SK-N-SH treated with all-trans-retinoic acid at 6 μM for 48 hours (cell line): ENCODE data around the gene ASCL2.

Experiments used
- ARNTL ChIP-seq: fragments of 450-650 bp; formaldehyde crosslinking; IDR thresholded peaks from 2 replicates; pipeline ENCODE4 v1.5.0; 2020; ENCODE audit warnings: low read depth, mild to moderate bottlenecking, moderate library complexity, borderline replicate concordance
- BACH2 ChIP-seq: fragments of 250-450 bp; sonication (Bioruptor Pico); IDR thresholded peaks from 2 replicates; pipeline ENCODE4 v1.9.0; 2021; ENCODE audit warnings: mild to moderate bottlenecking, borderline replicate concordance
- CSRNP3 ChIP-seq: fragments of 250-450 bp; sonication (Bioruptor Pico); IDR thresholded peaks from 2 replicates; pipeline ENCODE4 v1.5.1; 2021; ENCODE audit warnings: mild to moderate bottlenecking, moderate library complexity
- ISL1 ChIP-seq: fragments of 250-450 bp; sonication (Bioruptor Pico); IDR thresholded peaks from 2 replicates; pipeline ENCODE4 v2.1.2; 2022; ENCODE audit warnings: mild to moderate bottlenecking, moderate library complexity
- PATZ1 ChIP-seq: fragments of 250-450 bp; sonication (Bioruptor Pico); IDR thresholded peaks from 2 replicates; pipeline ENCODE4 v1.8.0; 2020; ENCODE audit warnings: mild to moderate bottlenecking, moderate library complexity, borderline replicate concordance
- POU6F1 ChIP-seq: fragments of 250-450 bp; sonication (Bioruptor Pico); IDR thresholded peaks from 2 replicates; pipeline ENCODE4 v1.8.0; 2021; ENCODE audit warnings: low read depth, mild to moderate bottlenecking, moderate library complexity, borderline replicate concordance
- RARB ChIP-seq: fragments of 250-450 bp; sonication (Bioruptor Pico); IDR thresholded peaks from 2 replicates; pipeline ENCODE4 v1.8.0; 2021; ENCODE audit warnings: mild to moderate bottlenecking, moderate library complexity
- SNAI2 ChIP-seq: fragments of 250-450 bp; sonication (Bioruptor Pico); IDR thresholded peaks from 2 replicates; pipeline ENCODE4 v1.5.0; 2020; ENCODE audit warnings: mild to moderate bottlenecking, moderate library complexity
- TOX ChIP-seq: fragments of 250-450 bp; sonication (Bioruptor Pico); IDR thresholded peaks from 2 replicates; pipeline ENCODE4 v1.8.0; 2021; ENCODE audit warnings: mild to moderate bottlenecking, moderate library complexity, borderline replicate concordance
- ZC3H10 ChIP-seq: fragments of 250-450 bp; sonication (Bioruptor Pico); IDR thresholded peaks from 2 replicates; pipeline ENCODE4 v1.5.1; 2021; ENCODE audit warnings: mild to moderate bottlenecking, moderate library complexity
- ZFP3 ChIP-seq: fragments of 250-450 bp; sonication (Bioruptor Pico); IDR thresholded peaks from 2 replicates; pipeline ENCODE4 v1.5.0; 2020; ENCODE audit warnings: mild to moderate bottlenecking, moderate library complexity
- ZFP30 ChIP-seq: fragments of 450-650 bp; formaldehyde crosslinking; IDR thresholded peaks from 2 replicates; pipeline ENCODE4 v1.5.0; 2022; ENCODE audit warnings: mild to moderate bottlenecking, moderate library complexity
- ZNF70 ChIP-seq: fragments of 450-650 bp; formaldehyde crosslinking; IDR thresholded peaks from 2 replicates; pipeline ENCODE4 v1.5.0; 2020; ENCODE audit warnings: mild to moderate bottlenecking, moderate library complexity

GRCh38 chr11:2248242-2248641 is 22.1 kb downstream of the ASCL2 start:
- TF ChIP-seq ARNTL (no peak), ZFP3 (no peak), ZNF70 (CRISPR knock-in tag) (no peak), ISL1 (CRISPR knock-in tag) (no peak), POU6F1 (CRISPR knock-in tag) (no peak), ZFP30 (CRISPR knock-in tag) (no peak), BACH2 (CRISPR knock-in tag) (no peak), RARB (CRISPR knock-in tag) (no peak), ZC3H10 (no peak), CSRNP3 (no peak), TOX (CRISPR knock-in tag) (no peak), SNAI2 (CRISPR knock-in tag) (no peak), PATZ1 (CRISPR knock-in tag) (no peak)
